Articular chondrocyte of knee joint (primary cell): ENCODE data around the gene OR8B4. TPM values are rescaled to one million over a fixed set of nuclear protein-coding genes. Genes with fewer than 3 reads are reported as not detected.

Source experiments
- total RNA-seq: library from RNA; depleted of rRNA; stranded (reverse); fragments of >200 nt; gene quantifications from 2 replicates; pipeline ENCODE4 v1.2.3, GENCODE V29; 2012

The OR8B4 gene, protein sequence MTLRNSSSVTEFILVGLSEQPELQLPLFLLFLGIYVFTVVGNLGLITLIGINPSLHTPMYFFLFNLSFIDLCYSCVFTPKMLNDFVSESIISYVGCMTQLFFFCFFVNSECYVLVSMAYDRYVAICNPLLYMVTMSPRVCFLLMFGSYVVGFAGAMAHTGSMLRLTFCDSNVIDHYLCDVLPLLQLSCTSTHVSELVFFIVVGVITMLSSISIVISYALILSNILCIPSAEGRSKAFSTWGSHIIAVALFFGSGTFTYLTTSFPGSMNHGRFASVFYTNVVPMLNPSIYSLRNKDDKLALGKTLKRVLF
- not detected in 2 replicates for total RNA-seq

DNA sequence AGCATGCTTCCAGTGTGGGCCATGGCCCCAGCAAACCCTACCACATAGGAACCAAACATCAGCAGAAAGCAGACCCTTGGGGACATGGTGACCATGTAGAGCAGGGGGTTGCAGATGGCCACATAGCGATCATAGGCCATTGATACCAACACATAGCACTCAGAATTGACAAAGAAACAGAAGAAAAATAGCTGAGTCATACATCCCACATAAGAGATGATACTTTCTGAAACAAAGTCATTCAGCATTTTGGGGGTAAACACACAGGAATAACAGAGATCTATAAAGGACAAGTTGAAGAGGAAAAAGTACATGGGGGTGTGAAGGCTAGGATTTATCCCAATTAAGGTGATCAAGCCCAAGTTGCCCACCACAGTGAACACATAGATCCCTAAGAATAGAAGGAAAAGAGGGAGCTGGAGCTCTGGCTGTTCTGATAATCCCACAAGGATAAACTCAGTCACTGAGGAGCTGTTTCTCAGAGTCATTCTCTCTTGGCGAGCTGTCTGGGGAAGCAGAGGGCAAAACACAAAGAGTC lies at the start of gene OR8B4:
TSS of gene OR8B4 (minus strand) at position 488 of the 538 bp plus-strand sequence. CDS start at position 488, 0 bp downstream.

DNA sequence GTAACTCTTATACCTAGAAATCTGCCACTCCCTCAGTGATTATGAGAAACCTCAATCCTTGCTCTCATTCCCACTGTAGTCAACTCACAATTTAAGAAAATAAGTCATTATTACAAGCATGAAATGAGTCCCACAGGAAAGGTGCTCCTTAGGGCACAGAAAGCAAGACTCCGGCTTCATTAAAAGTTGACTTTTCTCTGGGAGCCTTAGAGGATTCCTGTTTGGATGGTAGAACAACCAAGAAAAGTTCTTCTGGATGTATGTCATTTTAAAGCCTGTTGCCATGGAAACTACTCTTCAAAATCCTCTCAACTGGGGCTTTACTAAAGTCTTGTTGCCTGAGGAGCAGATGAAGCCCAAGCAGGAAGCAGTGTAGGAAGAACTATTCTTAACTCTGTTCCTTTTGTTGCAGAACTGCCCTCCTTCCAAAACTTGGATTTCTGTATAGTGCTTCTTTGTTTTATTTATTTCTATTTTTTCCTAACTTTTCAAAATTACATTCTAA lies 21.0 kb upstream of the OR8B4 start, which contains the start of gene OR8B8:
TSS of gene OR8B8 (minus strand) at position 51 of the 505 bp plus-strand sequence. CDS start 4,611 bp downstream, outside the sequence.

DNA sequence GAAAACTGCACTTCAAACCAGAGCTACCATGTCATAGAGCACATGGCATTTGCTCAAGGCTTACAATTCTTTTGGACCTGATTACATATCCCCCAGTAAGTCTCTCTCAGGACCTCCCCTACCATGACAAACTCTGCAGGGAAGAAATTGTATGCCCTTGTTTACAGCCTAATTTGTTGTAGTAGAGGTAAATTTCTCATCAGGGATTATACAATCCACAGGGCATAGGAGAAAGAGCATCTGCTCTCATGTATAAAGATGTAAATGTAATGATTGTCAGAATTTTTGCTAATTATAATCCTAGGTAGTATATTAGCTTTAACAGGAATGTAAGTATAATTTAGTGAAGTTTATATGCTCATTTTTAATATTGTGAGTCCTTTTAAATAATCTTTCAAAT lies 25.7 kb downstream of the OR8B4 start, which contains the start of gene OR8B3:
TSS of gene OR8B3 (minus strand) at position 101 of the 400 bp plus-strand sequence. CDS start 1,673 bp downstream, outside the sequence.

DNA sequence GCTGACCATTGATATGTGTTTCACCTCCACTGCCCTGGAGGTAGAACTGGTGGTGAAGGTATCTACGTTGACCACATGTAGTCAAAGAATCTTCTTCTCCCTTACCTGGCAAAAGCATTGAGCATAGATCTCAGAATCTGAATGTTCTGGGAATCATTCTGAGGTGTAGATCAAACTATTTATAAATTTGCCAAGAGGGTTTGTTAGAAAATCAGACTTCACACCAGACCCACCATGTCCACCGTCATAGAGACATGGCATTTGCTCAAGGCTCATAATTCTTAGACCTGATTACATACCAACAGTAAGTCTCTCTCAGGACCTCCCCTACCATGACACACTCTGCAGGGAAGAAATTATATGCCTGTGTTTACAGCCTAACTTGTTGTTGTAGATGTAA lies 40.3 kb downstream of the OR8B4 start, which contains the start of gene OR8B2:
TSS of gene OR8B2 (minus strand) at position 101 of the 400 bp plus-strand sequence. CDS start 1,156 bp downstream, outside the sequence.

Other genes with a start within 250 kb of the OR8B4 start
- gene OR10D3, start 241.5 kb downstream of the OR8B4 start, total RNA-seq: under 0.01 TPM in 1 of 2 replicates, not detected in the other
- gene OR8G1, start 183.8 kb downstream of the OR8B4 start, total RNA-seq: 0.43 TPM in 1 of 2 replicates, not detected in the other
- not detected in 2 replicates for gene OR8G5, start 168.5 kb downstream of the OR8B4 start, total RNA-seq
- not detected in 2 replicates for gene OR8D1, start 110.9 kb downstream of the OR8B4 start, total RNA-seq
- gene OR8D2, start 104.7 kb downstream of the OR8B4 start, total RNA-seq: not detected in 2 replicates
- not detected in 2 replicates for gene OR8B2, start 40.4 kb downstream of the OR8B4 start, total RNA-seq
- gene OR8B3, start 25.8 kb downstream of the OR8B4 start, total RNA-seq: not detected in 2 replicates
- gene OR8B8, start 20.8 kb upstream of the OR8B4 start, total RNA-seq: not detected in 2 replicates
- not detected in 2 replicates for gene OR8B12, start 118.8 kb upstream of the OR8B4 start, total RNA-seq
- under 0.01 TPM in 1 of 2 replicates, not detected in the other for gene OR8A1, start 145.1 kb upstream of the OR8B4 start, total RNA-seq
- gene PANX3, start 186.6 kb upstream of the OR8B4 start, total RNA-seq: 0.22 TPM in 1 of 2 replicates, not detected in the other
- gene TBRG1, start 198.0 kb upstream of the OR8B4 start, total RNA-seq: 36.2 and 36.4 TPM in 2 replicates
- 13.1 and 16.0 TPM in 2 replicates for gene SIAE, start 248.9 kb upstream of the OR8B4 start, total RNA-seq
- gene SPA17, start 249.0 kb upstream of the OR8B4 start, total RNA-seq: 18.9 and 23.9 TPM in 2 replicates